Hematopoietic multipotent progenitor cell treated with erythropoietin and hydrocortisone succinate and interleukin-3 and kit ligand, for 17 days (in vitro differentiated cells): ENCODE results near the gene ATAD3A.
A peak's percentile ranks its signal among the peaks of the same experiment; 100 is the strongest.
"Not testable (repeated sequence)": the region's sequence is repeated elsewhere in the genome, so short reads cannot be mapped to it uniquely, and the experiment has no call there.

Experiments
- DNase-seq: peaks from one replicate; pipeline ENCODE4 v3.0.0-alpha.2; 2015; ENCODE audit warnings: low spot score

Gene ATAD3A

GRCh38 chr1:1489861-1490260 is 22.1 kb upstream of the ATAD3A start:
- no peak for DNase-seq

DNA sequence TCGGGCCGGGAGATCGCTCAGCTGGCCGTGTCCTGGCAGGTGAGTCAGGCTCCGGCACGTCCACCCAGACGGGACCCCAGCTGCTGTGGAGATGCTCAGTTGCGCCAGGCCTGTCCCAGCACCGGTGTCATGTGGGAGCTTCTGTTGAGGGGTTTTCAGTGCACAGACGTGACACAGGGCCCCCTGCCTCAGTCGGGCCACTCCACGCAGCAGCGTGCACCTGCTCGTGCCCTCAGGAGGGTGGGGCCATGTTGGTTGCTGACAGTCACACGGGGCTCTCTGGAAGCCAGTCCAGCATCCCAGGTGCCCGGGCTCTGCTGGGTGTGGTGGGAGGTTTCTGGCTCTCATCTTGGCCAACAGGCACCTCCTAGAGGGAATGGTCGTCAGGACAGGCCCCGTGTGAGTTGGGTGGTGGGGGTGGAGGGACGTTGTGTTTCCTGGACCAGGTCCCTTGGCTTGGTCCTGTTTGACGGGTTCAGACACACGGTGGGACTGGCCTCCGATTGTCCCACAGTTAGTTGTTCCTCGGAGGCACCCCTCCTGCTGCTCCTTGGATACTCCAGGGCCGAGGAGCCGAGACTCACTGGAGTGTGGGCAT is 21.2 kb upstream of the ATAD3A start:
- DNase-seq: no peak

DNA sequence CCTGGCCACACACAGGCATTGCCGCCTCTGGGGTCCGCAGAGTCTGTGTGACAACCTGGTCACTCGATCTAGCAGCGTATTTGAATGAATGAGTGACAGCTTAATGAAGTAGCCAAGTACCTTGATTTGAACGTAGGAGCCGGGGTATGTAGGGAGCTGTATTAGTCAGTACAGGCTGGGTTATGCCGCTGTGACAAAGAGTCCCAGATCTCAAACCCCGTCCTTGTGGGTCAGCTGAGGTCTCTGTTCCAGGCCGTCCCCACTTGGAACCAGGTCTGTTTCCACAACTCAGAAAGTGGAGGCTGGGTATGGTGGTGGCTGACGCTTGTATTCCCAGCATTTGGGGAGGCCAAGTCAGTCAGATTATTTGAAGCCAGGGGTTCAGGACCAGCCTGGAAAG is 20.4 kb upstream of the ATAD3A start:
- no peak for DNase-seq

DNA sequence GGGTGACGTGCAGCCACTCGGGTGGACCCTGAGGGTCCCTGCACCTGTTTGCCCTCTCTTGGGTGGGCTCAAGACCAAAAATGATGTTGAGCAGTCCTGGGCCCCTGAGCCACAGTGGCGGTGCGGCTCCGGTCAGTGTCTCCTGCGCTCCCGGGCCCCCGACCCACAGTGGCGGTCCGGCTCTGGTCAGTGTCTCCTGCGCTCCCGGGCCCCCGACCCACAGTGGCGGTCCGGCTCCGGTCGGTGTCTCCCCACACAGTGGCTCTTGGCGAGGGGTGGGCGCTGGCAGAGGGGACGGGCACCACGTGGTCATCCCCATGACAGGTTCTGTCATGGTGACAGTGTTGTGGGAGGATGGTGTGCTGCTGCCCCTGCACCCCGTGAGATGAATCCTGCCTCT is 17.7 kb upstream of the ATAD3A start:
- not testable (repeated sequence) for DNase-seq

- not testable (repeated sequence) for DNase-seq
Observed at GRCh38 chr1:1495461-1495975, 16.4 kb upstream of the ATAD3A start.

- peak; percentile 65 for DNase-seq
Observed at GRCh38 chr1:1504777-1505365, 7.1 kb upstream of the ATAD3A start.

- peak; percentile 41 for DNase-seq
Observed at GRCh38 chr1:1505366-1505798, 6.6 kb upstream of the ATAD3A start.

- DNase-seq: not testable (repeated sequence)
Observed at GRCh38 chr1:1505801-1506200, 6.2 kb upstream of the ATAD3A start.

DNA sequence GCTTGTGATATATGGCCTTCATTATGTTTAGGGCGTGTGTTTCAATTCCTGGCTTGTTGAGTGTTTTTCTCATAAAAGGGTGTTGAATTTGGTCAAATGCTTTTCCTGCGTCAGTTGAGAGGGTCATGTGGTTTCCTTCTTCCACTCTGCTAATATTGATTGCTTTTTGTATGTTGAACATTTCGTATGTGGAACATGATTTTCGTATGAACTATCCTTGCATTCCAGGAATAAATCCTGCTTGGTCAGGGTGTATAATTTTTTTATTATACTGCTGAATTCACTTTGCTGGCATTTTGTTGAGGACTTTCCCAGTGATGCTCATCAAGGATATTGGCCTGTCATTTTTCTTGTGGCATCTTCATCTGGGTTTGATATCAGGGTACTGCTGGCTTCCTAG is 4.7 kb upstream of the ATAD3A start:
- DNase-seq: no peak

GRCh38 chr1:1508775-1509464 is 3.0 kb upstream of the ATAD3A start:
- not testable (repeated sequence) for DNase-seq

DNA sequence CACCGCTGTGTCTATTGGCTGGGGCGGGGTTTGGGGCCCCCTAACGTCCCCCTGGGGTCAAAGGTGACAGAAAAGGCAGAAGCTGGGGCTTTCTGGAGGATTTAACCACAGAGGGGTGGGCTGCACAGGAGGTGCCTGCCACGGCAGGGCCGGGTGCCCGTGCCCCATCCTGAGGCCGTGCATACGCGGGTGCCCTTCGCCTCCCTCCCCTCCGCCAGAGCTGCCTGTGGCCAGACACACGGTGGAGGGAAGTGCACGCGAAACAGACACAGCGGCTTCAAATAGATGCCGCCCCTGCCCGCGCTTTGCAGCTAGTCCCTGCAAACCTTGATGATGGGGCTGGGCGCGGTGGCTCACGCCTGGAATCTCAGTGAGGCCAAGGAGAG is 2.5 kb upstream of the ATAD3A start:
- not testable (repeated sequence) for DNase-seq

DNA sequence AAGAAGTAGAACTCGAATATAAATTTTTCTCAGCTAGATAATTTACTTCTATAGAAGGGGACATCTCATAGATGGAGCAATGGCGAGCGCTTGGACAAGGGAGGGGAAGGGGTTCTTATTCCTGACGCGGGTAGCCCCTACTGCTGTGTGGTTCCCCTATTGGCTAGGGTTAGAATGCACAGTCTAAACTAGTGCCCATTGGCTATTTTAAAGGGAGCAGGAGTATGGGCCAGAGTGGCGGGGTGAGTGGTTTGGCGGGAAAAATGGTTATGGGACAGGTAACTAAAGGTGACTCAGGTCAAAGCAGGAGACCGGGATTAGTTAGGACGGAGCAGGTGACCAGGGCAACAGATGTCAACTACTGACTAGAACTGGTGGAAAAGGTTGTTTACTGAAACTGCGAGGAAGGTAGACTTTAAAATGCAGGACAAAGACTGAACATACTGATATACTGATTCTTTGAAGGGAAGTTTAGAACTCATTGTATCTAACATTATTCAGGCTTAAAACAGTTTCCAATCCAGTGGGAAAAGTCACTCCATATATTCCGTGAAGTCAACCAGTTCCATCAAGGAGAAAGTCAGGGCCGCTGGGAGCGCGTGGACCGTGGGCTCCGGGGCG is 940 bp upstream of the ATAD3A start:
- peak; percentile 6 for DNase-seq

GRCh38 chr1:1512425-1512824 is 463 bp downstream of the ATAD3A start:
- DNase-seq: not testable (repeated sequence)

- not testable (repeated sequence) for DNase-seq
Observed at GRCh38 chr1:1513675-1514074, 1.7 kb downstream of the ATAD3A start.

DNA sequence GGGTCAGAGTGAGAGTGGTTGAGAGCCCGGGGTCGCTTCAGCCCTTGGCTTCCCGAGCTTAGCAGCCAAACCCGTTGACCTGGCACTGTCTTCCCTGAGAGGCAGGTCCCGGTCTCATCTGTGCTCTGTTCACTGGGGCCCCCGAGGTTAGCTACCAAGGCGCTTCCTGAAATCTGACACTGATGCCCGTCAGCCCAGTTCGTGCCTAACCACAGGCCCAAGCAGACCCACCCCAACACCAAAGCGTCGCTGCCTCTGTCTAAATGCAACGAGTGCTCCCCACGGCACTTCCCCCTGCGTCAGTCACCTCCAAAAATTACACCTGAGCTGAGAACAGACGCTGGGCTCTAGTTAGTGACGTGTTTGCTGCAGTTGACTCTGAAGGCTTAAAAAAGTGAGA is 2.4 kb downstream of the ATAD3A start:
- DNase-seq: not testable (repeated sequence)

DNA sequence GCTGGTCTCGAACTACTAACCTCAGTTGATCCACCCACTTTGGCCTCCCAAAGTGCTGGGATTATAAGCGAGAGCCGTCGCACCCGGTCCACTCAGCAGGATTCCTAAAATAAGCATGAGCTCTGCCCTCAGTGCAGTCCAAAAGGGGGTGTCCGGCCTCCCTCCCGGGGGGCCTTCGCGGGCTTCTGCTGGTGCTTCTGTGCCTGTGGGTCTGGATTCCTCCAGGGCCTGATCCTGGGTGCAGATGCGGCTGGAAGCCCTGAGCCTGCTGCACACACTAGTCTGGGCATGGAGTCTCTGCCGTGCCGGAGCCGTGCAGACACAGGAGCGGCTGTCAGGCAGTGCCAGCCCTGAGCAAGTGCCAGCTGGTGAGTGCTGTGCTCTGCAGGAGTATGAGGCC is 5.0 kb downstream of the ATAD3A start:
- DNase-seq: not testable (repeated sequence)

GRCh38 chr1:1517973-1518620 is 6.1 kb downstream of the ATAD3A start:
- no peak for DNase-seq

GRCh38 chr1:1518621-1519007 is 6.7 kb downstream of the ATAD3A start:
- not testable (repeated sequence) for DNase-seq

DNA sequence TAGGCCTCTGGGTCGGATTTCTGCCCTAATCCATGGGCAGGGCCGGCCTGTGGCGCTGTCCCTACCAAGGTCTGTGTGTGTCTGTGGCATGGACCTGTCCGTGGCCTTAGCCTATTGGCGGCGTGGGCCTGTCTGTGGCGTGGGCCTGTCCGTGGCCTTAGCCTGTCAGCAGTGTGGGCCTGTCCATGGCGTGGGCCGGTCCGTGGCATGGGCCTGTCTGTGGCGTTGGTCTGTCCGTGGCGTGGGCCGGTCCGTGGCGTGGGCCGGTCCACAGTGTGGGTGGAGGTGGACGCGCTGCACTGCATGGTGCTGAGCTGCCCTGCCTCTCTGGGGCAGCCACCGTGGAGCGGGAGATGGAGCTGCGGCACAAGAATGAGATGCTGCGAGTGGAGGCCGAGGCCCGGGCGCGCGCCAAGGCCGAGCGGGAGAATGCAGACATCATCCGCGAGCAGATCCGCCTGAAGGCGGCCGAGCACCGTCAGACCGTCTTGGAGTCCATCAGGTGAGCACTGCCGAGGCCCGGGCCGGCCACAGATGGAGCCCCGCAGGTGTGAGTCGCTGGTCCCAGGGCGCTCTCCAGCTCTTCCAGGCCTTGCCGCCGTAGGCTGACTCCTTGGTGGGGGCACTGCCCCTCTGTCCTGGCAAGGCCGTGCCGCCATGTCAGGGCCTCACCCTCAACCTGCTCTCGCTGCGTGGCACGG is 8.0 kb downstream of the ATAD3A start:
- not testable (repeated sequence) for DNase-seq

- no peak for DNase-seq
Observed at GRCh38 chr1:1521331-1521730, 9.4 kb downstream of the ATAD3A start.

GRCh38 chr1:1522536-1522935 is 10.6 kb downstream of the ATAD3A start:
- not testable (repeated sequence) for DNase-seq

GRCh38 chr1:1523226-1523625 is 11.3 kb downstream of the ATAD3A start:
- DNase-seq: not testable (repeated sequence)
